DOHH2 (cell line): Measurements from ENCODE around the gene RNF13.
A peak's percentile ranks its signal among the peaks of the same experiment; 100 is the strongest.

Source experiments
- H3F3A ChIP-seq: fragments of 200-600 bp; sonication (generic), shearing (Covaris generic); 2 replicates; pipeline ENCODE4 v1.6.0; 2016; ENCODE audit warnings: antibody characterized with exemption, mild to moderate bottlenecking; ENCODE audit not compliant: control insufficient read depth, insufficient read depth
- H3K27ac ChIP-seq: fragments of 200-600 bp; sonication (generic); 2 replicates; pipeline ENCODE4 v1.5.1; 2014; ENCODE audit warnings: low read depth, mild to moderate bottlenecking, low read length, moderate library complexity
- H3K27me3 ChIP-seq: fragments of 200-600 bp; sonication (generic); 2 replicates; pipeline ENCODE4 v1.6.1; 2014; ENCODE audit warnings: mild to moderate bottlenecking, low read length, mixed read lengths; ENCODE audit not compliant: control insufficient read depth
- H3K36me3 ChIP-seq: fragments of 200-600 bp; sonication (generic); 2 replicates; pipeline ENCODE4 v1.6.1; 2014; ENCODE audit warnings: mild to moderate bottlenecking, low read length, moderate library complexity, mixed read lengths; ENCODE audit not compliant: control insufficient read depth
- H3K4me1 ChIP-seq: fragments of 200-600 bp; sonication (generic); 2 replicates; pipeline ENCODE4 v1.6.1; 2014; ENCODE audit warnings: mild to moderate bottlenecking, low read length, mixed read lengths; ENCODE audit not compliant: control insufficient read depth
- H3K4me2 ChIP-seq: fragments of 200-600 bp; sonication (generic); 2 replicates; pipeline ENCODE4 v1.6.0; 2014; ENCODE audit warnings: mild to moderate bottlenecking, low read length, moderate library complexity
- H3K4me3 ChIP-seq: fragments of 200-600 bp; sonication (generic); 2 replicates; pipeline ENCODE4 v1.5.1; 2014; ENCODE audit warnings: mild to moderate bottlenecking, low read length, mixed read lengths
- H3K79me2 ChIP-seq: fragments of 200-600 bp; sonication (generic); 2 replicates; pipeline ENCODE4 v1.6.1; 2014; ENCODE audit warnings: mild to moderate bottlenecking, low read length, mixed read lengths; ENCODE audit not compliant: control insufficient read depth
- H3K9me2 ChIP-seq: fragments of 200-600 bp; sonication (generic); replicated peaks from 2 replicates; pipeline ENCODE4 v1.6.1; 2014; ENCODE audit warnings: mild to moderate bottlenecking, low read length, mixed read lengths; ENCODE audit not compliant: control insufficient read depth
- H3K9me3 ChIP-seq: fragments of 200-600 bp; sonication (generic); 2 replicates; pipeline ENCODE4 v1.6.1; 2014; ENCODE audit warnings: antibody characterized with exemption, low read length, mixed read lengths; ENCODE audit not compliant: control insufficient read depth, insufficient read depth
- H4K20me1 ChIP-seq: fragments of 200-600 bp; sonication (generic); 2 replicates; pipeline ENCODE4 v1.6.0; 2014; ENCODE audit warnings: low read depth, mild to moderate bottlenecking, antibody characterized with exemption, low read length, moderate library complexity; ENCODE audit not compliant: control insufficient read depth, insufficient read depth
- EZH2phosphoT487 ChIP-seq: fragments of 200-600 bp; sonication (generic); IDR thresholded peaks from 2 replicates; pipeline ENCODE4 v1.6.1; 2017; ENCODE audit warnings: borderline replicate concordance, mild to moderate bottlenecking, antibody characterized with exemption, low read length, moderate library complexity, mixed read lengths
- TF ChIP-seq, protein P1 (sequence below): fragments of 200-600 bp; sonication (generic); IDR thresholded peaks from one replicate; pipeline ENCODE4 v1.5.1; 2014; ENCODE audit warnings: antibody characterized with exemption, mild to moderate bottlenecking, low read depth, low read length; ENCODE audit not compliant: poor library complexity, severe bottlenecking

The RNF13 gene

DNA sequence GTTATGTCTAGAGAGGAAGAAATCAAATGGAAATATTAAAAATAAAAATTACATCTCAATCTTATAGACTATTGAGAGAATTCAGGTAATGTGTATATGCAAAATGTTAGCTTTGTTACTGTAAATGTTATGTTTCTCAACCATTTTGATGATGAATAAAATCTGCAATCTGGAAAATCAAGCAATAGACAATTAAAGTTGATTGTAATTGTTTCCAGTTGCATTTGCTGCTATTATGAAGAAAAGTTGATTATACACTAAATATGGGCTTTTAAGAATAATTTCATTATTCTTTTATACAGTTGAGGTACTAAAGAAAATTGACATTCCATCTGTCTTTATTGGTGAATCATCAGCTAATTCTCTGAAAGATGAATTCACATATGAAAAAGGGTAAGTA, 88.8 kb downstream of the RNF13 start:
- Histone ChIP-seq H4K20me1 (no peaks in the 10 kb centered on the region), H3K36me3 (peaks cover 8% of the 10 kb centered on the region; the same call in 1 of the 2 replicates), H3K9me3 (no peaks in the 10 kb centered on the region), H3K27me3 (no peaks in the 10 kb centered on the region), H3F3A (no peaks in the 10 kb centered on the region), H3K4me3 (no peak overlapping the region), H3K9me2 (no peaks in the 10 kb centered on the region), H3K4me1 (no peaks in the 10 kb centered on the region), H3K4me2 (no peak overlapping the region), H3K79me2 (no peaks in the 10 kb centered on the region), H3K27ac (no peak overlapping the region)
- no peak for TF ChIP-seq EZH2phosphoT487
- TF ChIP-seq, protein P1, sequence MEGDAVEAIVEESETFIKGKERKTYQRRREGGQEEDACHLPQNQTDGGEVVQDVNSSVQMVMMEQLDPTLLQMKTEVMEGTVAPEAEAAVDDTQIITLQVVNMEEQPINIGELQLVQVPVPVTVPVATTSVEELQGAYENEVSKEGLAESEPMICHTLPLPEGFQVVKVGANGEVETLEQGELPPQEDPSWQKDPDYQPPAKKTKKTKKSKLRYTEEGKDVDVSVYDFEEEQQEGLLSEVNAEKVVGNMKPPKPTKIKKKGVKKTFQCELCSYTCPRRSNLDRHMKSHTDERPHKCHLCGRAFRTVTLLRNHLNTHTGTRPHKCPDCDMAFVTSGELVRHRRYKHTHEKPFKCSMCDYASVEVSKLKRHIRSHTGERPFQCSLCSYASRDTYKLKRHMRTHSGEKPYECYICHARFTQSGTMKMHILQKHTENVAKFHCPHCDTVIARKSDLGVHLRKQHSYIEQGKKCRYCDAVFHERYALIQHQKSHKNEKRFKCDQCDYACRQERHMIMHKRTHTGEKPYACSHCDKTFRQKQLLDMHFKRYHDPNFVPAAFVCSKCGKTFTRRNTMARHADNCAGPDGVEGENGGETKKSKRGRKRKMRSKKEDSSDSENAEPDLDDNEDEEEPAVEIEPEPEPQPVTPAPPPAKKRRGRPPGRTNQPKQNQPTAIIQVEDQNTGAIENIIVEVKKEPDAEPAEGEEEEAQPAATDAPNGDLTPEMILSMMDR: no peak

DNA sequence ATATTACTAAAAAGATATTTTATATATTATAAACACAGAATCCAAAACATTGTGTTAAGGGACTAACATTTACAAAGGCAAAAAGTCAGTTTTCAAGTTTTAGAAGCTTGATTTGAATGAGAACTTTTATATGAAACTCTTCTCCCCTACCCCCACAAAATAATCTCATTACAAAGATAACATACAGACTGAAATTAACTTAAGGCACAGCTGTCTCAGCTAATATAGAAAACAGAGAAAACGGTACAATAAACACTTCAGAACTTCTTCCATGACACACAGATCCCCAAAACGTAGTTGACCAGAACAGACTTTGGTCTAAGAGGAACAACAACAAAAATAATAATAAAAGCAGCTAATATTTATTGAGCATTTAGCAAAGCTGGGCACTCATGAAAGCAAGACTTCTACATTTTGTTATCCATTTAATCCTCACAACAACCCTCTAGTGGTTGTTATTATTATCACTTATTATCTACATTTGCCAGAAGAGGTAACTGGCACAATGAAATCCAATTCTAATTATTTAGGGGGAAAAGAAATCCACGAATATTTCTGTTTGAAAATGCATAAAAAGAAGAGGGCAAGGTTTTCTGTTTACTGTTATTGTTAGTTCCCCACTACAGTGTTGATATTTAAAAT, 89.6 kb downstream of the RNF13 start:
- no peaks in the 10 kb centered on the region for H3F3A ChIP-seq
- H3K9me2 ChIP-seq: no peaks in the 10 kb centered on the region
- H3K4me3 ChIP-seq: no peak overlapping the region
- H3K27me3 ChIP-seq: no peaks in the 10 kb centered on the region
- no peak overlapping the region for H3K27ac ChIP-seq
- peaks cover under 1% of the 10 kb centered on the region; the same call in 1 of the 2 replicates for H3K36me3 ChIP-seq
- H3K4me2 ChIP-seq: no peak overlapping the region
- TF ChIP-seq, protein P1: peak; percentile 30
- no peak for TF ChIP-seq EZH2phosphoT487
- no peaks in the 10 kb centered on the region for H3K9me3 ChIP-seq
- no peaks in the 10 kb centered on the region for H3K79me2 ChIP-seq
- no peaks in the 10 kb centered on the region for H4K20me1 ChIP-seq
- no peaks in the 10 kb centered on the region for H3K4me1 ChIP-seq

DNA sequence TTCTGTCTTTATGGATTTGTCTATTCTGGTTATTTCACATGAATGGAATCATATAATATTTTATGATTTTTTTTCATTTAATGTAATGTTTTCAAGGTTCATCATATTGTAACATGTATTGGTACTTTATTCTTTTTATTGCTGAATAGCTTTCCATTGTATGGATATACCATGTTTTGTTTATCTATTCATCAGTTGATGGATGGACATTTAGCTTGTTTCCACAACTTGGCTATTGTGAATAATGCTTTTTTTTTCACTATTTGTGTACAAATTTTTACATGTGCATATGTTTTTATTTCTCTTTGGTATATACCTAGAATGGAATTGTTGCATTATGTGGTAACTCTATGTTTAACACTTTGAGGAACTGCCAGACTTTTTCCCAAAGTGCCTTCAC, 93.0 kb downstream of the RNF13 start:
- Histone ChIP-seq H3K9me2 (no peaks in the 10 kb centered on the region), H3K4me1 (no peaks in the 10 kb centered on the region), H3K4me2 (no peak overlapping the region), H3K27ac (no peak overlapping the region), H3K79me2 (no peaks in the 10 kb centered on the region), H3K4me3 (no peak overlapping the region), H3K36me3 (0 out of 2 replicates have a peak, but pooled peaks cover 2% of the 10 kb centered on the region), H3K9me3 (no peaks in the 10 kb centered on the region), H4K20me1 (no peaks in the 10 kb centered on the region), H3K27me3 (no peaks in the 10 kb centered on the region), H3F3A (no peaks in the 10 kb centered on the region)
- TF ChIP-seq, protein P1: no peak
- TF ChIP-seq EZH2phosphoT487: no peak
